C4-2B (cell line): ENCODE data around the gene XXYLT1.

Source experiments
- CTCF ChIP-seq: fragments of 450-650 bp; conservative IDR thresholded peaks from 2 replicates; pipeline ENCODE4 v1.5.1; 2017; ENCODE audit warnings: mild to moderate bottlenecking
- ZFX ChIP-seq: fragments of 450-650 bp; IDR thresholded peaks from 2 replicates; pipeline ENCODE4 v1.6.1; 2017

- peak; percentile 100 for TF ChIP-seq CTCF
- no peak for TF ChIP-seq ZFX
These were observed 164.5 kb downstream of the XXYLT1 start for GRCh38 chr3:195106418-195106906.
